Progenitor cell of endocrine pancreas (in vitro differentiated cells): ENCODE results near the gene KRTAP2-1. TPM values are rescaled to one million over a fixed set of nuclear protein-coding genes. Genes with fewer than 3 reads are reported as not detected.

Experiments
- DNase-seq: peaks from one replicate; pipeline ENCODE4 v3.0.0; 2021; ENCODE audit warnings: low spot score; ENCODE audit not compliant: unreplicated experiment
- H3K27ac Mint-ChIP-seq: 2 replicates; pipeline ENCODE4 v1.8.0; 2021; ENCODE audit warnings: mild to moderate bottlenecking, moderate library complexity, mixed read lengths
- H3K27me3 Mint-ChIP-seq: 2 replicates; pipeline ENCODE4 v1.8.0; 2021; ENCODE audit warnings: mixed read lengths
- H3K36me3 Mint-ChIP-seq: 2 replicates; pipeline ENCODE4 v1.8.0; 2022; ENCODE audit warnings: mixed read lengths; ENCODE audit not compliant: insufficient read depth
- H3K4me1 Mint-ChIP-seq: 2 replicates; pipeline ENCODE4 v1.8.0; 2021; ENCODE audit warnings: low read depth, mixed read lengths
- H3K4me3 Mint-ChIP-seq: 2 replicates; pipeline ENCODE4 v1.8.0; 2021; ENCODE audit warnings: low read depth, mild to moderate bottlenecking, moderate library complexity, mixed read lengths
- H3K9me3 Mint-ChIP-seq: 2 replicates; pipeline ENCODE4 v1.8.0; 2021; ENCODE audit warnings: low read depth, mixed read lengths
- CTCF ChIP-seq: fragments of 200-600 bp; sonication (generic); IDR thresholded peaks from one replicate; pipeline ENCODE4 v1.5.0; 2021; ENCODE audit warnings: antibody characterized with exemption, mild to moderate bottlenecking; ENCODE audit not compliant: unreplicated experiment
- total RNA-seq: library from RNA; stranded (reverse); gene quantifications from 2 replicates; pipeline ENCODE4 v1.2.1, GENCODE V29; 2021

Gene KRTAP2-1
- total RNA-seq, 1 donor from 2014 or later: not detected

- TF ChIP-seq CTCF: no peak
Measured at GRCh38 chr17:40996829-40997228, 50.3 kb downstream of the KRTAP2-1 start.

More at GRCh38 chr17:40996829-40997228, 50.3 kb downstream of the KRTAP2-1 start:
- no peak overlapping the region for H3K4me3 Mint-ChIP-seq
- no peaks in the 10 kb centered on the region for H3K36me3 Mint-ChIP-seq
- no peak overlapping the region for H3K27ac Mint-ChIP-seq
- DNase-seq: no peak
- no peaks in the 10 kb centered on the region for H3K27me3 Mint-ChIP-seq
- H3K4me1 Mint-ChIP-seq: peaks cover 11% of the 10 kb centered on the region
- H3K9me3 Mint-ChIP-seq: no peaks in the 10 kb centered on the region

Other genes starting within 250 kb of the KRTAP2-1 start
- gene KRT28, start 247.4 kb downstream of the KRTAP2-1 start, total RNA-seq: not detected in 2 replicates
- gene KRT10, start 224.7 kb downstream of the KRTAP2-1 start, total RNA-seq: 33.1 and 37.5 TPM in 2 replicates
- gene KRT12, start 180.1 kb downstream of the KRTAP2-1 start, total RNA-seq: not detected in 2 replicates
- not detected in 2 replicates for gene KRT20, start 162.1 kb downstream of the KRTAP2-1 start, total RNA-seq
- gene KRT23, start 109.7 kb downstream of the KRTAP2-1 start, total RNA-seq: 2.1 and 3.8 TPM in 2 replicates
- not detected in 2 replicates for gene KRT39, start 80.4 kb downstream of the KRTAP2-1 start, total RNA-seq
- 0.13 TPM in 1 of 2 replicates, not detected in the other for gene KRT40, start 63.0 kb downstream of the KRTAP2-1 start, total RNA-seq
- gene KRTAP3-3, start 53.2 kb downstream of the KRTAP2-1 start, total RNA-seq: not detected in 2 replicates
- not detected in 2 replicates for gene KRTAP3-2, start 47.4 kb downstream of the KRTAP2-1 start, total RNA-seq
- not detected in 2 replicates for gene KRTAP3-1, start 38.2 kb downstream of the KRTAP2-1 start, total RNA-seq
- gene KRTAP1-5, start 20.1 kb downstream of the KRTAP2-1 start, total RNA-seq: not detected in 2 replicates
- gene KRTAP1-4, start 17.1 kb downstream of the KRTAP2-1 start, total RNA-seq: not detected in 2 replicates
- not detected in 2 replicates for gene KRTAP1-3, start 12.4 kb downstream of the KRTAP2-1 start, total RNA-seq
- gene KRTAP1-1, start 5.9 kb downstream of the KRTAP2-1 start, total RNA-seq: not detected in 2 replicates
- not detected in 2 replicates for gene KRTAP2-2, start 7.9 kb upstream of the KRTAP2-1 start, total RNA-seq
- gene KRTAP2-3, start 12.8 kb upstream of the KRTAP2-1 start, total RNA-seq: not detected in 2 replicates
- gene KRTAP2-4, start 18.6 kb upstream of the KRTAP2-1 start, total RNA-seq: not detected in 2 replicates
- gene KRTAP4-7, start 36.8 kb upstream of the KRTAP2-1 start, total RNA-seq: not detected in 2 replicates
- gene KRTAP4-8, start 50.8 kb upstream of the KRTAP2-1 start, total RNA-seq: not detected in 2 replicates
- gene KRTAP4-16, start 54.9 kb upstream of the KRTAP2-1 start, total RNA-seq: not detected in 2 replicates
- not detected in 2 replicates for gene KRTAP4-9, start 58.1 kb upstream of the KRTAP2-1 start, total RNA-seq
- not detected in 2 replicates for gene KRTAP4-11, start 71.1 kb upstream of the KRTAP2-1 start, total RNA-seq
- not detected in 2 replicates for gene KRTAP4-12, start 76.9 kb upstream of the KRTAP2-1 start, total RNA-seq
- not detected in 2 replicates for gene KRTAP4-6, start 93.2 kb upstream of the KRTAP2-1 start, total RNA-seq
- gene KRTAP4-5, start 102.5 kb upstream of the KRTAP2-1 start, total RNA-seq: not detected in 2 replicates
- not detected in 2 replicates for gene KRTAP4-4, start 113.4 kb upstream of the KRTAP2-1 start, total RNA-seq
- not detected in 2 replicates for gene KRTAP4-3, start 120.9 kb upstream of the KRTAP2-1 start, total RNA-seq
- gene KRTAP4-2, start 130.9 kb upstream of the KRTAP2-1 start, total RNA-seq: not detected in 2 replicates
- not detected in 2 replicates for gene KRTAP4-1, start 137.6 kb upstream of the KRTAP2-1 start, total RNA-seq
- gene KRTAP9-1, start 142.6 kb upstream of the KRTAP2-1 start, total RNA-seq: not detected in 2 replicates
- gene KRTAP9-2, start 179.3 kb upstream of the KRTAP2-1 start, total RNA-seq: not detected in 2 replicates
- not detected in 2 replicates for gene KRTAP9-3, start 185.1 kb upstream of the KRTAP2-1 start, total RNA-seq
- gene KRTAP9-8, start 190.7 kb upstream of the KRTAP2-1 start, total RNA-seq: not detected in 2 replicates
- gene KRTAP9-4, start 202.4 kb upstream of the KRTAP2-1 start, total RNA-seq: not detected in 2 replicates
- not detected in 2 replicates for gene KRTAP9-9, start 208.1 kb upstream of the KRTAP2-1 start, total RNA-seq
- gene KRTAP9-6, start 218.1 kb upstream of the KRTAP2-1 start, total RNA-seq: not detected in 2 replicates
- gene KRTAP9-7, start 228.4 kb upstream of the KRTAP2-1 start, total RNA-seq: not detected in 2 replicates